Body of pancreas (tissue), 4 donors: ENCODE data around the gene FBXW8. TPM values are rescaled to one million over a fixed set of nuclear protein-coding genes. Genes with fewer than 3 reads are reported as not detected.

Experiments used
- ATAC-seq: fragments of 150-250 bp; one replicate; pipeline ENCODE4 v1.9.1; 2016
- DNase-seq, 4 donors: peaks; one replicate each; pipeline ENCODE4 v3.0.0-alpha.2; 2019
- H3K27ac ChIP-seq, 4 donors: fragments of 200-600 bp; sonication (generic); 1 replicate in 3 of 4; 2 replicates in 1 of 4; pipeline versions ENCODE4 v1.5.1 to v1.6.1; 2016 to 2019; ENCODE audit warnings: mild to moderate bottlenecking in 1 of 4, mixed read lengths in 1 of 4, moderate library complexity in 1 of 4
- H3K27me3 ChIP-seq, 2 donors: fragments of 200-600 bp; sonication (generic); one replicate each; pipeline ENCODE4 v1.6.0; 2016; ENCODE audit warnings: mild to moderate bottlenecking in 1 of 2
- H3K36me3 ChIP-seq, 2 donors: fragments of 200-600 bp; sonication (generic); replicated peaks in 1 of 2; 2 replicates each; pipeline ENCODE4 v1.5.1; 2016; ENCODE audit warnings: low read depth in 2 of 2; ENCODE audit not compliant: insufficient read depth in 1 of 2
- H3K4me1 ChIP-seq: fragments of 200-600 bp; sonication (generic); one replicate; pipeline ENCODE4 v1.6.0; 2016
- H3K4me3 ChIP-seq, 2 donors: fragments of 200-600 bp; sonication (generic); 1 replicate in 1 of 2; 2 replicates in 1 of 2; pipeline ENCODE4 v1.5.1; 2016 to 2019
- H3K9me3 ChIP-seq, 3 donors: fragments of 200-600 bp; sonication (generic); 1 replicate in 2 of 3; 2 replicates in 1 of 3; pipeline ENCODE4 v1.5.1; 2016
- POLR2A ChIP-seq, 3 donors: fragments of 450-650 bp; IDR thresholded peaks; one replicate each; pipeline ENCODE4 v1.6.1; 2016; ENCODE audit warnings: antibody characterized with exemption in 3 of 3, mild to moderate bottlenecking in 2 of 3
- WGBS, 2 donors: methylation state at CpG; one replicate each; pipeline ENCODE4 v1.1.5; 2017; 5-methylcytosine and 5-hydroxymethylcytosine counted together
- intact Hi-C: fragments of 100-400 bp; cut with DNase I; formaldehyde crosslinking; loops from one replicate; pipeline ENCODE4 v1.15.1; 2023
- total RNA-seq, 2 donors: library from RNA; depleted of rRNA; stranded (reverse); fragments of >200 nt; gene quantifications; one replicate each; pipeline ENCODE4 v1.1.0, GENCODE V29; 2016
- TF ChIP-seq, protein P1 (sequence below), 7 experiments: fragments of 450-650 bp in 4 of 7; fragments of 200-600 bp in 3 of 7; sonication (generic) in 3 of 7; IDR thresholded peaks; one replicate each; pipeline ENCODE4 v1.5.1; 2016 to 2019; ENCODE audit warnings: antibody characterized with exemption in 7 of 7

The FBXW8 gene
- total RNA-seq, 2 donors from 2014 or later, result 12.7 to 35.3 TPM

DNA sequence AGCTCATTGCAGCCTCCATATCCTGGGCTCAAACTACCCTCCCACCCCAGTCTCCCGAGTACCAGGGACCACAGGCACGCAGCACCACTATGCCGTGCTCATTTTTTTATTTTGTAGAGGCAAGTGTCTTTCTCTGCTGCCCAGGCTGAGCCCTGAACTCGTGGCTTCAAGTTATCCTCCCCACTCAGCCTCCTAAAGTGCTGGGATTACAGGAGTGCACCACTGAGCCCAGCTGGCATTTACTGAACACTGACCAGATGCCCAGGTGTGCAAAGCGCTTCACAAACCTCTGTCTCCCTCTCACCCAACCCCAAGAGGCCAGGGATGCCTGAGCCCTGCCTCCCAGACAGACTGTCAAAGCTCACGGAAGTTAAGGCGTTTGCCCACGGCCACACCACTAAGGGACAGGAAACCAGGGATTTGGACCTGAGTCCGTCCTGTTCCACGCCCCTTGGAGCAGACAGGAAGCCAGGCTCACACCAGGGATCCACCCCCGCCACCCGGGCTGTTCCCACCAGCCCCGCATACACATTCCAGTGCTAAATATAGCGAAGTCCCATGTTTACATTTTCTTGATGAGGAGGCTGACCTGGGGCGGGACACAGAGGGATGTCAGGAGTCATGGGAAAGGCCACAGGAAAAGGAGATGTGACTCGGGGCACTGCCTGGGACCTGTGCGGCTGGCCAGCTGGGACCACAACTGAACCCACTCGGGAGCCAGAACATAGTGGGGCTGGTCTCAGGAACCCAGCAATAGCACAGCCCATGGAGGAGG lies 137.2 kb downstream of the FBXW8 start:
- 36 to 48% methylated on average over 17 to 18 of the region's 18 CpGs for WGBS, 2 donors
- Histone ChIP-seq H3K4me3 (no peak overlapping the region), H3K27ac (peak overlapping the region in 3 of 4 donors; percentile 34 to 53 (median 34)), H3K9me3 (no peaks in the 10 kb centered on the region), H3K4me1 (peaks cover 48% of the 10 kb centered on the region), H3K27me3 (no peaks in the 10 kb centered on the region), H3K36me3 (no peaks in the 10 kb centered on the region)
- TF ChIP-seq, protein P1, sequence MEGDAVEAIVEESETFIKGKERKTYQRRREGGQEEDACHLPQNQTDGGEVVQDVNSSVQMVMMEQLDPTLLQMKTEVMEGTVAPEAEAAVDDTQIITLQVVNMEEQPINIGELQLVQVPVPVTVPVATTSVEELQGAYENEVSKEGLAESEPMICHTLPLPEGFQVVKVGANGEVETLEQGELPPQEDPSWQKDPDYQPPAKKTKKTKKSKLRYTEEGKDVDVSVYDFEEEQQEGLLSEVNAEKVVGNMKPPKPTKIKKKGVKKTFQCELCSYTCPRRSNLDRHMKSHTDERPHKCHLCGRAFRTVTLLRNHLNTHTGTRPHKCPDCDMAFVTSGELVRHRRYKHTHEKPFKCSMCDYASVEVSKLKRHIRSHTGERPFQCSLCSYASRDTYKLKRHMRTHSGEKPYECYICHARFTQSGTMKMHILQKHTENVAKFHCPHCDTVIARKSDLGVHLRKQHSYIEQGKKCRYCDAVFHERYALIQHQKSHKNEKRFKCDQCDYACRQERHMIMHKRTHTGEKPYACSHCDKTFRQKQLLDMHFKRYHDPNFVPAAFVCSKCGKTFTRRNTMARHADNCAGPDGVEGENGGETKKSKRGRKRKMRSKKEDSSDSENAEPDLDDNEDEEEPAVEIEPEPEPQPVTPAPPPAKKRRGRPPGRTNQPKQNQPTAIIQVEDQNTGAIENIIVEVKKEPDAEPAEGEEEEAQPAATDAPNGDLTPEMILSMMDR (IDR thresholded peaks at IDR 0.05), result no peak
- TF ChIP-seq POLR2A (IDR thresholded peaks at IDR 0.05), result no peak
- intact Hi-C loops, result loop anchor here (10.0 kb wide), 1 partner anchor 57 kb away; no protein-coding TSS in a partner anchor
- ATAC-seq (peak; percentile 52), DNase-seq (peak; percentile 47 to 81 (median 74))

DNA sequence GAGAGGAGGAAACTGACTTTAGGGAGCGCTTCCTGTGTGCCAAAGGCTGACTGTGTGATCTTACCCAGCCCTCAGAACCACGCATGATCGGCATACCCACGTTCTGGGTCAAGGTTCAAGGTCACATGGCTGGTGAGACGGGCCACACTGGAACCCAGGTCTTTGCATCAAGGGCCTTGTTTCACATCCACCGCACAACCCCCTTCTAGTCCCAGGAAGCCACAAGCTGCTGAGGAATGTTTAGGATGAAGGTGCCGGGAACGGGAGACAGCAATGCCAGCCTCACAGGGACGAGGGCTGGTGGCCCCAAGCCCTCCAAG lies 137.8 kb downstream of the FBXW8 start:
- ATAC-seq (no peak), DNase-seq (no peak)
- Histone ChIP-seq H3K9me3 (no peaks in the 10 kb centered on the region), H3K36me3 (no peaks in the 10 kb centered on the region), H3K4me3 (no peak overlapping the region), H3K27me3 (no peaks in the 10 kb centered on the region), H3K4me1 (peaks cover 52% of the 10 kb centered on the region), H3K27ac (peak overlapping the region in 3 of 4 donors; percentile 34 to 53 (median 34))
- 40 to 53% methylated on average over 4 to 9 of the region's 9 CpGs for WGBS, 2 donors
- intact Hi-C loops, result loop anchor here (10.0 kb wide), 1 partner anchor 56 kb away; no protein-coding TSS in a partner anchor
- TF ChIP-seq, protein P1 (IDR thresholded peaks at IDR 0.05), result no peak
- TF ChIP-seq POLR2A (IDR thresholded peaks at IDR 0.05), result no peak

DNA sequence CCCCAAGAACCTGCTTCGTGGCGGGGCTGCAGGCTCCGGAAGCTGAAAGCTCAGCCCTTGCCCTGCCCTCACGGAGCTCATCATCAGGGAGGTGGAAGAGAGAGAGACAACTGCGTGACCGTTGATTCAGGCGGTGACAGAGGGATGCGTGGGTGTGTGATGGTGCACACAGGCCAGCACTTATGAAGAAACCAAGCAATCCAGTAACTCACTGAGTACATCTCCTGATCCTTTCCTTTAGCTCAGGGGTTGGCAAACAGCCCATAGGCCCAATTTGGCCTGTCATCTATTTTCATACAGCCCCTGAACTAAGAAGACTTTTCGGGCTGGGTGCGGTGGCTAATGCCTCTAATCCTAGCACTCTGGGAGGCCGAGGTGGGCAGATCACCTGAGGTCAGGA lies 138.5 kb downstream of the FBXW8 start:
- intact Hi-C loops, result loop anchor here (10.0 kb wide), 1 partner anchor 56 kb away; no protein-coding TSS in a partner anchor
- no peaks in the 10 kb centered on the region for H3K9me3 ChIP-seq
- H3K4me3 ChIP-seq, result no peak overlapping the region
- peaks cover 57% of the 10 kb centered on the region for H3K4me1 ChIP-seq
- no peak for TF ChIP-seq POLR2A (IDR thresholded peaks at IDR 0.05)
- TF ChIP-seq, protein P1 (IDR thresholded peaks at IDR 0.05), result no peak
- H3K27me3 ChIP-seq, result no peaks in the 10 kb centered on the region
- 90 to 95% methylated on average over 8 to 11 of the region's 11 CpGs for WGBS, 2 donors
- H3K36me3 ChIP-seq, result no peaks in the 10 kb centered on the region
- DNase-seq (no peak), ATAC-seq (no peak)
- H3K27ac ChIP-seq, result peak overlapping the region in 2 of 4 donors; percentile 34 to 53

DNA sequence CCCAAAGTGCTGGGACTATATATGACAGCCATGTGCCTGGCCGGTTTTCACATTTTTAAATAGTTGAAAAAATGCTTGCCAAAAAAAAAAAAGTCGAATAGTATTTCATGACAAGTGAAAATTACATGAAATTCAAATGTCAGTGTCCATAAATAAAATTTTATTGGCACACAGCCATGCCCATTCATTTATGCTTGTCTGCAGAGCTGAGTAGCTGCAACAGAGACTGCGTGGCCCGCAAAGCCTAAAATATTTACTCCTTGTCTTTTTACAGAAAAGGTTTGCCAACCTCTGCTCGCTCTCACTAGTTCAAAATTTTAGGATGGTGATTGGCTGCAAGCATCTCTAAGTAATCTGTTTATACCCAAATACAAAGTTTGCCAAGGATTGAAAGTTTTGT lies 139.3 kb downstream of the FBXW8 start:
- Histone ChIP-seq H3K27ac (no peak overlapping the region), H3K4me3 (no peak overlapping the region), H3K4me1 (peaks cover 57% of the 10 kb centered on the region), H3K9me3 (no peaks in the 10 kb centered on the region), H3K36me3 (no peaks in the 10 kb centered on the region), H3K27me3 (no peaks in the 10 kb centered on the region)
- WGBS, 2 donors, result 49 to 55% methylated on average over 5 of the region's 5 CpGs
- intact Hi-C loops, result no loop called here
- no peak for DNase-seq
- no peak for ATAC-seq
- TF ChIP-seq POLR2A (IDR thresholded peaks at IDR 0.05), result no peak
- TF ChIP-seq, protein P1 (IDR thresholded peaks at IDR 0.05), result no peak

DNA sequence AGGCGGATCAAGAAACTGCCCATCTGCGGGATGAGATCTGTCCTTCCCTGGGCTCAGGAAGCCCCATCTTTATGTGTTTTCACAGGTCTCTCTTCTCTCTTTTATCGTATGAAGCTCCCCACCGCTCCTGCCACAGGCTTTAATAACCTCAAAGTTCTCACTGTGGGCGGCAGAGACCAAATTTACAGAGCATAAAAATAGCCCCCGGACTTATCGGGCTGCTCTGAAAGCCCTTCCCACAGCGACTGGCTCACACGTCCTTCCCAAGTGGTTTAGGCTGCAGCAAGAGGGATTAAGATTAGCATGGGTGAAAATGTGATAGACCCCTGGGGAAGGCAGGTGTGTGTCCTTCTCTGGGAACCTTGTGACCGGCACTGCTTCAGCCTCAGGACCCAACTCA lies 140.6 kb downstream of the FBXW8 start:
- DNase-seq (no peak), ATAC-seq (no peak)
- intact Hi-C loops, result no loop called here
- Histone ChIP-seq H3K9me3 (no peaks in the 10 kb centered on the region), H3K27me3 (no peaks in the 10 kb centered on the region), H3K36me3 (no peaks in the 10 kb centered on the region), H3K4me3 (no peak overlapping the region), H3K4me1 (peaks cover 57% of the 10 kb centered on the region), H3K27ac (peak overlapping the region in 2 of 4 donors; percentile 45 to 51)
- TF ChIP-seq, protein P1 (IDR thresholded peaks at IDR 0.05), result no peak
- no peak for TF ChIP-seq POLR2A (IDR thresholded peaks at IDR 0.05)
- 33 to 40% methylated on average over 10 of the region's 10 CpGs for WGBS, 2 donors
